Common myeloid progenitor, CD34-positive (primary cell): Measurements from ENCODE around the gene OVCH1.

ENCODE experiments used
- CTCF ChIA-PET: fragments of 350-600 bp; sonication (Branson Sonifier 250); formaldehyde crosslinking; loops from one replicate; lab custom pipeline; 2021; ENCODE audit warnings: antibody characterized with exemption; lab: Charles Lee
- POLR2A ChIA-PET: fragments of 350-600 bp; sonication (Branson Sonifier 250); formaldehyde crosslinking; loops from one replicate; lab custom pipeline; 2021; ENCODE audit warnings: antibody characterized with exemption; lab: Charles Lee
- DNase-seq, 3 donors: peaks; one replicate each; pipeline versions ENCODE4 v3.0.0 to v3.0.0-alpha.2; 2013
- H3K27ac ChIP-seq, 2 experiments: 1 replicate in 1 of 2; 2 replicates in 1 of 2; pipeline ENCODE4 v1.7.0; 2013; ENCODE audit warnings: inconsistent platforms in 2 of 2, low read length in 2 of 2, mild to moderate bottlenecking in 2 of 2, low read depth in 1 of 2, moderate library complexity in 1 of 2; ENCODE audit not compliant: severe bottlenecking in 2 of 2, insufficient read depth in 1 of 2, poor library complexity in 1 of 2
- H3K27me3 ChIP-seq, 5 experiments: replicated peaks in 2 of 5; 1 replicate in 3 of 5; 2 replicates in 2 of 5; pipeline versions ENCODE4 v1.6.1 to v1.7.0; 2013; ENCODE audit warnings: low read length in 4 of 5, mild to moderate bottlenecking in 2 of 5, moderate library complexity in 2 of 5, inconsistent platforms in 1 of 5; ENCODE audit not compliant: insufficient read depth in 5 of 5, control insufficient read depth in 4 of 5
- H3K36me3 ChIP-seq, 4 experiments: 1 replicate in 2 of 4; 2 replicates in 2 of 4; pipeline versions ENCODE4 v1.6.1 to v1.7.0; 2013; ENCODE audit warnings: low read length in 3 of 4, control low read depth in 1 of 4, mild to moderate bottlenecking in 1 of 4; ENCODE audit not compliant: control insufficient read depth in 4 of 4, insufficient read depth in 4 of 4
- H3K4me1 ChIP-seq, 4 experiments: 1 replicate in 3 of 4; 2 replicates in 1 of 4; pipeline versions ENCODE4 v1.6.1 to v1.7.1; 2013; ENCODE audit warnings: low read length in 3 of 4, mild to moderate bottlenecking in 3 of 4, control low read depth in 1 of 4, inconsistent platforms in 1 of 4, moderate library complexity in 1 of 4; ENCODE audit not compliant: control insufficient read depth in 4 of 4, insufficient read depth in 4 of 4; ENCODE audit errors: control extremely low read depth in 1 of 4
- H3K4me3 ChIP-seq, 7 experiments: 1 replicate in 4 of 7; 2 replicates in 3 of 7; pipeline versions ENCODE4 v1.5.1 to v1.7.0; 2013; ENCODE audit warnings: mild to moderate bottlenecking in 7 of 7, low read length in 6 of 7, moderate library complexity in 6 of 7, inconsistent platforms in 2 of 7, low read depth in 2 of 7, control low read depth in 1 of 7; ENCODE audit not compliant: insufficient read depth in 4 of 7, control insufficient read depth in 1 of 7; ENCODE audit errors: extremely low read depth in 1 of 7
- H3K9me3 ChIP-seq, 5 experiments: 1 replicate in 4 of 5; 2 replicates in 1 of 5; pipeline versions ENCODE4 v1.6.1 to v1.7.1; 2013; ENCODE audit warnings: low read length in 4 of 5, mild to moderate bottlenecking in 2 of 5, inconsistent platforms in 1 of 5, low read depth in 1 of 5, moderate library complexity in 1 of 5; ENCODE audit not compliant: control insufficient read depth in 4 of 5, insufficient read depth in 2 of 5; ENCODE audit errors: control extremely low read depth in 1 of 5
- WGBS: methylation state at CpG from one replicate; pipeline ENCODE4 v1.1.5; 2013; ENCODE audit not compliant: insufficient coverage; 5-methylcytosine and 5-hydroxymethylcytosine counted together

The OVCH1 gene

DNA sequence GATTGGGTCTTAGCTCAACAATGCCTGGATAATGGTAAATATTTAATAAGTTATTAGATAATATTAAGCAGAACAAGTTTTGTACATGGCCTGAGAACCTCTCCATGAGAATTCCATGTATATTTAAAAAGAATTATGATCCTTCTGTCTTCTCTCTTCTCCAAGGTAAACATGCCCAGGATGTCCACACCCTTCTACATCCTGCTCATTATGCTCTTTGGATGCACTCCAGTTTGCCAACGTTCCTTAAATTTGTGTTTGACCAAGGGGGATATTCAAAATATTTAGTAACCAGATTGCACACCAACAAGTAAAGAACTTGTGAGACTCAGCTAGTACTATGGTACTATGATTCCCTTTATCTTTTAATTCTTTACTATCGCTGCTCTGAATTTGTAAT is 71.8 kb downstream of the OVCH1 start:
- Histone ChIP-seq H3K27me3 (peaks cover 0 to 3% (median 0%) of the 10 kb centered on the region in 5 experiments), H3K36me3 (no peaks in the 10 kb centered on the region), H3K27ac (no peak overlapping the region), H3K9me3 (no peaks in the 10 kb centered on the region), H3K4me3 (no peak overlapping the region), H3K4me1 (peaks cover 0 to 7% (median 6%) of the 10 kb centered on the region in 4 experiments)
- no peak for DNase-seq
- POLR2A ChIA-PET, result no interaction called here
- CTCF ChIA-PET, result no interaction called here
- WGBS, result 83% methylated on average over 1 of the region's 2 CpGs

DNA sequence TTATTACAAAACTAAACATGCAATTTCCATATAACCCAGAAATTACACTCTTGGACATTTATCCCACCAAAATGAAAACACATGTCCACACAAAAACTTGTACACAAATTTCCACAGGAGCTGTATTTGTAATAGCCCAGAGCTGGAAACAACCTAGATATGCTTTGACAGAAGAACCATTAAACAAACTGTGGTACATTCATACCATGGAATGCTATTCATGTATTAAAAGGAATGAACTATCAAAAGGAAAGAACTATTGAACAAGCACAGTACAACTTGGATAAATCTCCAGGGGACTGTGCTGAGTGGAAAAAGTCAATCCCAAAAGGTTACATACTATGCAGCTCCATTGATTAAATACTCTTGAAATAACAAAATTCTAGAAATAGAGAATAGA is 80.7 kb downstream of the OVCH1 start:
- H3K4me3 ChIP-seq, result no peak overlapping the region
- no peak for DNase-seq
- CTCF ChIA-PET, result no interaction called here

DNA sequence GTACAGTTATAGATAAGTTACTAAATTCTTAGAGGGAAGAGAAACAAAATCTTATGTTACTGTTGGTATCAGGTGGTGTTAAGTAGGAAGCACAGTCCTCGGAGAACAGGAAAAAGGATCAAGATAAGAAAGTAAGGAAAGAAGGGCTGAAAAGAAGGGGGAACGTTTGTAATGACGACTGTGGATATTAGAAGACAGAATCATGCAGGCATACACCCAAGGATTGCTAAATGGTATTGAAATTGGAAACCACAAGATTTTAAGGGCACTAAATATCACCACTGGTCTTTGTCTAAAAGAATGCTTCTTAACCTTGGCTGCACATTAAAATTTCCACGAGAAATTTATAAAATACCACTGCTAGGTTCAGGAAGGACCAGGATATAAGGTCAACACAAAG is 82.4 kb downstream of the OVCH1 start:
- DNase-seq, result no peak
- Histone ChIP-seq H3K27me3 (peaks cover 0 to 12% (median 0%) of the 10 kb centered on the region in 5 experiments), H3K4me1 (no peaks in the 10 kb centered on the region), H3K9me3 (peaks cover 0 to 2% (median 0%) of the 10 kb centered on the region in 5 experiments), H3K4me3 (no peak overlapping the region), H3K27ac (no peak overlapping the region), H3K36me3 (no peaks in the 10 kb centered on the region)
- WGBS, result 49% methylated on average over 4 of the region's 4 CpGs
- CTCF ChIA-PET, result no interaction called here
- POLR2A ChIA-PET, result no interaction called here

More for the DNA sequence above, 80.7 kb downstream of the OVCH1 start:
- Histone ChIP-seq H3K36me3 (no peaks in the 10 kb centered on the region), H3K9me3 (peaks cover 0 to 2% (median 0%) of the 10 kb centered on the region in 5 experiments), H3K4me1 (no peaks in the 10 kb centered on the region), H3K27me3 (peaks cover 0 to 15% (median 0%) of the 10 kb centered on the region in 5 experiments), H3K27ac (no peak overlapping the region)
- POLR2A ChIA-PET, result no interaction called here

DNA sequence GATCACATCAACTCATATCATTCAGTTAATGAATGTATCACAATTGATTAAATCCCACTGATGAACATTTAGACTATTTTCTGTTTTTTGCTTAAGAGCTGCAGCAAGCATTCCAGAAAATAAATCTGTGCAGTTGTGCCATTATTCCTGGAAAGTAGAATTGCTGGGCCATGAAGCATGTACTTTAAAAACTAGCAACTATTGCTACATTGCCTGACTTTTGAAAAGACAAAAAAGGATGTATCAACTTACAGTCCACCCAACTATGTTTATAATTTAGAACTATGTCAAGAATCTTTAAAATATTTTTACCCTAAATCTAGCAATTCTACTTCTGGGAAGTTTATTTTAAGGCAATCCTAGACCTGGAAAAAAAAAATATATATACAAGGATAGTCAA is 83.1 kb downstream of the OVCH1 start:
- H3K9me3 ChIP-seq, result peaks cover 0 to 2% (median 0%) of the 10 kb centered on the region in 5 experiments
- DNase-seq, result no peak
- H3K27me3 ChIP-seq, result peaks cover 0 to 12% (median 0%) of the 10 kb centered on the region in 5 experiments
- ChIA-PET CTCF (no interaction called here), POLR2A (no interaction called here)
- no peaks in the 10 kb centered on the region for H3K4me1 ChIP-seq
- H3K36me3 ChIP-seq, result no peaks in the 10 kb centered on the region
- no peak overlapping the region for H3K27ac ChIP-seq
- H3K4me3 ChIP-seq, result no peak overlapping the region

DNA sequence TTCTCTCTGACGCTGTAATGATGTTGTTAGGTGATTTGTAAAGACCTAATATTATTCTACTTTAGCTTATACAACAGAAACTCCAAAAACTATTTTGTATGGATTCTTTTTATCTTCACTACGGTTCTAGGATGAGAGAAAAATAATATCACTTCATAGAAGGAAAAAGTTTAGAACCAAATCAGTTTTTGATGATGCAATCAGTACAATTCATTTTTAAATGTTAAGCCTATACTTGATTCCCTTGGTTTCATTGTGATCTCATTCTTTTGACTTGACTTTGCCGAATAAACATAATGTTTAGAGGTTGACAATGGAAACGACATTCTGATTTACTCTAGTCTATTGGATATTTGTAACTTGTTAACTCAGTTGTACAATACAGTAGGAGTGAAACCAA is 91.9 kb downstream of the OVCH1 start:
- H3K27me3 ChIP-seq, result peaks cover 0 to 1% (median 0%) of the 10 kb centered on the region in 5 experiments
- no peak for DNase-seq
- H3K9me3 ChIP-seq, result no peaks in the 10 kb centered on the region
- ChIA-PET CTCF (no interaction called here), POLR2A (no interaction called here)
- no peaks in the 10 kb centered on the region for H3K36me3 ChIP-seq
- WGBS, result no CpG with 5 or more reads among the region's 4 CpGs
- H3K27ac ChIP-seq, result no peak overlapping the region
- H3K4me1 ChIP-seq, result no peaks in the 10 kb centered on the region
- no peak overlapping the region for H3K4me3 ChIP-seq

DNA sequence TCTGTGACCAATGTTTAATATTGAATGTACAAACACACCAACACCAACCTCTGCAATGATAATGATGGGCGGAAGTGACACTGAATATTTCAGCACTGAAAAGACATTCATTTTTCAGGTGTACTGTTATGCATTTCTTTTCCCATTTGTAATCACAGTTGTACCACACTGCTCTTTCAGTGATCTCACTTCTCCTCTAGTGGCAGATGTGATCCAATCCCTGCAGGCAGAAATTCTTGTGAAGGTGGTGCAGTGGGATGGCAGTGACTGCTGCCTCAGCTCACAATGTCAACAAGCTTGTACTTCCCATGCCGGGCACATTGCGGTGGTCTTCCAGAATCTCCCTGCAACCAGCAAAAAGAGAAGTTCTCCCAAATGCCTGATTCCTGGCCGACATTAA is 93.5 kb downstream of the OVCH1 start:
- ChIA-PET CTCF (no interaction called here), POLR2A (no interaction called here)

DNA sequence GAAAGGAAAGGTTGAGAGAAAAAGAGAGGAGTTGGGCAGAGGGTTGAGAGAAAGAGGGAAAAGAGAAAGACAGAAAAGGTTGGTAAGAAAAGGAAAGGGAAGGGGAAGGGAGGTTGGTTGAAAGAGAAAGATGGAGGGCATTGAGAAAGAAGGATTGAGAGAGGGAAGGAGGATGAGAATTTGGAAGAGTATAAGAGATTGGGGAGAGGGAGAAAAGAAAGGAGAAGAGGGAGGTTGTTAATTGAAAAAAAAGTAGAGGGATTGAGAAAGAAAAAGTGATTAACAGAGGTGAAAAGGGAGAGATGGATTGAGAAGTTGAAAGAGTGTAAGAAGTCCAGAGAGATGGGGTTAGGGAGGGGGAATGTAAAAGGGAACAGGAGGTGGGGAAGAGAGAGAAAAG is 95.0 kb downstream of the OVCH1 start:
- peaks cover 0 to 1% (median 0%) of the 10 kb centered on the region in 5 experiments for H3K27me3 ChIP-seq
- H3K9me3 ChIP-seq, result no peaks in the 10 kb centered on the region
- no peak overlapping the region for H3K4me3 ChIP-seq
- ChIA-PET POLR2A (no interaction called here), CTCF (no interaction called here)
- no peaks in the 10 kb centered on the region for H3K36me3 ChIP-seq
- no peak overlapping the region for H3K27ac ChIP-seq
- DNase-seq, result no peak
- no peaks in the 10 kb centered on the region for H3K4me1 ChIP-seq

More for the DNA sequence above, 93.5 kb downstream of the OVCH1 start:
- no peaks in the 10 kb centered on the region for H3K4me1 ChIP-seq
- DNase-seq, result no peak
- no peaks in the 10 kb centered on the region for H3K9me3 ChIP-seq
- no peak overlapping the region for H3K4me3 ChIP-seq
- H3K27ac ChIP-seq, result no peak overlapping the region
- WGBS, result 63% methylated on average over 4 of the region's 4 CpGs
- no peaks in the 10 kb centered on the region for H3K36me3 ChIP-seq
- peaks cover 0 to 1% (median 0%) of the 10 kb centered on the region in 5 experiments for H3K27me3 ChIP-seq
